NB4 (cell line): Measurements from ENCODE around the gene MCAT.

Experiments used
- CTCF ChIP-seq: IDR thresholded peaks from one replicate; pipeline ENCODE4 v1.5.1; 2012; ENCODE audit warnings: low read depth, low read length
- POLR2A ChIP-seq: IDR thresholded peaks from 2 replicates; pipeline ENCODE4 v1.6.1; 2011; ENCODE audit warnings: mild to moderate bottlenecking; ENCODE audit not compliant: insufficient read length; ENCODE audit errors: extremely low read depth

GRCh38 chr22:43109921-43110443 is 33.2 kb downstream of the MCAT start:
- TF ChIP-seq POLR2A, result no peak
- TF ChIP-seq CTCF, result no peak
